WERI-Rb-1 (cell line): ENCODE measurements around the gene TIMM22.
A peak's percentile ranks its signal among the peaks of the same experiment; 100 is the strongest.

Experiments used
- DNase-seq: peaks from one replicate; pipeline ENCODE4 v3.0.0-alpha.2; 2020
- H3K27ac ChIP-seq: fragments of 250-450 bp; sonication (Bioruptor Pico); 2 replicates; pipeline ENCODE4 v1.5.1; 2020; ENCODE audit warnings: mild to moderate bottlenecking, moderate library complexity
- H3K27me3 ChIP-seq: fragments of 250-450 bp; sonication (Bioruptor Pico); 2 replicates; pipeline ENCODE4 v1.5.1; 2021; ENCODE audit warnings: mild to moderate bottlenecking, low read depth, moderate library complexity; ENCODE audit not compliant: insufficient read depth, severe bottlenecking
- H3K36me3 ChIP-seq: fragments of 250-450 bp; sonication (Bioruptor Pico); 2 replicates; pipeline ENCODE4 v1.5.1; 2020; ENCODE audit warnings: mild to moderate bottlenecking, moderate library complexity
- H3K4me3 ChIP-seq: 2 replicates; pipeline ENCODE4 v1.5.1; 2011; ENCODE audit warnings: low read depth, mild to moderate bottlenecking, control low read depth, low read length
- H3K9me3 ChIP-seq: fragments of 250-450 bp; sonication (Bioruptor Pico); 2 replicates; pipeline ENCODE4 v1.5.1; 2021; ENCODE audit warnings: mild to moderate bottlenecking, moderate library complexity; ENCODE audit not compliant: severe bottlenecking
- TF ChIP-seq, protein P1 (sequence below): IDR thresholded peaks from 2 replicates; pipeline ENCODE4 v1.5.1; 2011; ENCODE audit warnings: low read depth, mild to moderate bottlenecking, control low read depth, inconsistent platforms, low read length

Gene TIMM22

DNA sequence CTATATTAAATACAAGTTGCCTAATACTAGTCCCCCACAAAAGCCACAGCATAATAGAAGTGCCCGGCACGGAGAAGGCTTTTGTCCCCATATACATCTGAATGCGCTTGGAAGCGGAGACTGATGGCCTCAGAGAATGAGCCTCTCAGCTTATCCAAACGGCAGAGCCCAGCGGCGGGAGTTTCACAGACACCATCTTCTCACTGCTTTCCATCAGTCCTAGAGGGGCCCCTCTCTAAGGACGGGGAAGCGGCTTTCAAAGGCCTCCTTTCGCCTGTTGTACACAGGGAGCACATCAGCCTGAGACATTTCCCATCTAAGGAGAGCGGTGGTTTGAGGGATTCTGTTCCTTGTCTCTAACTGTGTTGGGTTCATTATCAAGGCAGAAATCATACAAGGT lies 34.3 kb upstream of the TIMM22 start:
- TF ChIP-seq, protein P1, sequence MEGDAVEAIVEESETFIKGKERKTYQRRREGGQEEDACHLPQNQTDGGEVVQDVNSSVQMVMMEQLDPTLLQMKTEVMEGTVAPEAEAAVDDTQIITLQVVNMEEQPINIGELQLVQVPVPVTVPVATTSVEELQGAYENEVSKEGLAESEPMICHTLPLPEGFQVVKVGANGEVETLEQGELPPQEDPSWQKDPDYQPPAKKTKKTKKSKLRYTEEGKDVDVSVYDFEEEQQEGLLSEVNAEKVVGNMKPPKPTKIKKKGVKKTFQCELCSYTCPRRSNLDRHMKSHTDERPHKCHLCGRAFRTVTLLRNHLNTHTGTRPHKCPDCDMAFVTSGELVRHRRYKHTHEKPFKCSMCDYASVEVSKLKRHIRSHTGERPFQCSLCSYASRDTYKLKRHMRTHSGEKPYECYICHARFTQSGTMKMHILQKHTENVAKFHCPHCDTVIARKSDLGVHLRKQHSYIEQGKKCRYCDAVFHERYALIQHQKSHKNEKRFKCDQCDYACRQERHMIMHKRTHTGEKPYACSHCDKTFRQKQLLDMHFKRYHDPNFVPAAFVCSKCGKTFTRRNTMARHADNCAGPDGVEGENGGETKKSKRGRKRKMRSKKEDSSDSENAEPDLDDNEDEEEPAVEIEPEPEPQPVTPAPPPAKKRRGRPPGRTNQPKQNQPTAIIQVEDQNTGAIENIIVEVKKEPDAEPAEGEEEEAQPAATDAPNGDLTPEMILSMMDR = no peak
- Histone ChIP-seq H3K27me3 (no peaks in the 10 kb centered on the region), H3K9me3 (no peaks in the 10 kb centered on the region), H3K4me3 (no peak overlapping the region), H3K36me3 (no peaks in the 10 kb centered on the region; the same call in none of the 2 replicates), H3K27ac (no peak overlapping the region)
- no peak for DNase-seq

DNA sequence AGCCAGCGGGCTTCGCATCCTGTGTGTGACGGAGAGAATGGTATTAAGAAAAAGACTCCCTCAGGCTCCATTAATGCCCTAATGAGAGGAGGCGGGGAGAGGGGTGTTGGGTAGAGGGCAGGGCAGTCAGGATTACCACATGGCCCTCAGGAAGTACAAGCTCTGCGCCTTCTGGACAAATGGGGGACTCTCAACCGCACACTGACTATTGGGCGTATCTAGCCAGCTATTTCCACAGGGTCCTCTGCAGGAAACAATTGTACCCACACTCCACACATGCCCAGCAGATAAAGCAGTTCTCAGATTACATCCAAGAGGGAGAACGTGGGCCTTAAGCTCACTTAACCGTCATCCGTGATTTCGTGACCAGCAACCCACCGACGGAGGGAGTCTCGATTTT lies 32.1 kb upstream of the TIMM22 start:
- Histone ChIP-seq H3K27me3 (no peaks in the 10 kb centered on the region), H3K36me3 (peaks cover 13% of the 10 kb centered on the region), H3K4me3 (peak overlapping the region; percentile 22), H3K27ac (peak overlapping the region; percentile 88), H3K9me3 (no peaks in the 10 kb centered on the region)
- DNase-seq = peak; percentile 83
- TF ChIP-seq, protein P1 = no peak

DNA sequence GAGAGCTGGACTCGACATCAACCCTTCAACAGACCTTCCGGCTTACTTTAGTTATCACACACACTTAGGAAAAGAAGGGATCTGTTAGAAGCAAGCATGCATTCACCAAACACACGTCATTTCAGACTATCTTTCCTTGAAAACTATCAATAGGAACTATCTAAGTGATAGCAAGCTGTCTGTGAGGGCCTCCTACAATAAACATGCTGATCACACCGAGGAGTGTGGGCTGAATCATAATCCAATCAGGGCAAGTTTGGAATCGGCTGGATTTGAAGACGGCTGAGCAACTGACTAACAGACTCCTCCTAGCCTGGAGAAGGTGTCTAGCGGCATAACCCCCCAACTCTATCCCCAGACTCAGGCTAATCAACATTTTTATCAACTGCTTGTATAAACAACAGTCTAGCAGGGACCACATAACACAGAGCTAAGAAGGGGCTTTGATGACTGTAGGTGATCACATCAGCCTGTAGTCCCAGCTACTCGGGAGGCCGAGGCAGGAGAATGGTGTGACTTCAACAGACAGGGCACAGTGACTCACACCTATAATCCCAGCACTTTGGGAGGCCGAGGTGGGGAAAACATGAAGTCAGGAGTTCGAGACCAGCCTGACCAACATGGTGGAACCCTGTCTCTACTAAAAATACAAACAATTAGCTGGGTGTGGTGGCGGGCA lies 31.5 kb upstream of the TIMM22 start:
- Histone ChIP-seq H3K27ac (peak overlapping the region; percentile 88), H3K9me3 (no peaks in the 10 kb centered on the region), H3K27me3 (no peaks in the 10 kb centered on the region), H3K4me3 (peak overlapping the region; percentile 22), H3K36me3 (peaks cover 13% of the 10 kb centered on the region)
- peak; percentile 58 for DNase-seq
- TF ChIP-seq, protein P1 = no peak

DNA sequence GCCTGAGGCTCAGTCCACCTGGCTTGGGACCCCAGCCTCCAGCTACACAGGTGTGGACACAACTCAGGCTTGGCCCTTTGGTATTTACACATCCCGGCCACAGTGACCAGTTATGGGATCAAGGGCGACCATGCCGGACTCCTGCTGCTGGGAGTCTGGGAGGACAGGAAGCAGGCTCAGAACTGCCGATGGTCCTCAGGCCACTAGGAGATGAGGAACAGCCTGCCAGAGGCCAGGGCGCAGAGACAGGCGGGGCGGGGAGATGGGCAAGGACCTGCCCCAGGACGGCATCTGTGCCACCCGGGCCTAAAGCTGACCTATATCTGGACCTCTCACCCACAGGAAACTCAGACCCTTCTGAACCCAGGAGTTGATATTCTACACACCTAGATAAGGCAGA lies 29.8 kb upstream of the TIMM22 start:
- DNase-seq = no peak
- no peaks in the 10 kb centered on the region for H3K27me3 ChIP-seq
- H3K27ac ChIP-seq = no peak overlapping the region; the same call in none of the 2 replicates
- peaks cover 13% of the 10 kb centered on the region for H3K36me3 ChIP-seq
- no peaks in the 10 kb centered on the region for H3K9me3 ChIP-seq
- no peak overlapping the region for H3K4me3 ChIP-seq
- TF ChIP-seq, protein P1 = no peak

DNA sequence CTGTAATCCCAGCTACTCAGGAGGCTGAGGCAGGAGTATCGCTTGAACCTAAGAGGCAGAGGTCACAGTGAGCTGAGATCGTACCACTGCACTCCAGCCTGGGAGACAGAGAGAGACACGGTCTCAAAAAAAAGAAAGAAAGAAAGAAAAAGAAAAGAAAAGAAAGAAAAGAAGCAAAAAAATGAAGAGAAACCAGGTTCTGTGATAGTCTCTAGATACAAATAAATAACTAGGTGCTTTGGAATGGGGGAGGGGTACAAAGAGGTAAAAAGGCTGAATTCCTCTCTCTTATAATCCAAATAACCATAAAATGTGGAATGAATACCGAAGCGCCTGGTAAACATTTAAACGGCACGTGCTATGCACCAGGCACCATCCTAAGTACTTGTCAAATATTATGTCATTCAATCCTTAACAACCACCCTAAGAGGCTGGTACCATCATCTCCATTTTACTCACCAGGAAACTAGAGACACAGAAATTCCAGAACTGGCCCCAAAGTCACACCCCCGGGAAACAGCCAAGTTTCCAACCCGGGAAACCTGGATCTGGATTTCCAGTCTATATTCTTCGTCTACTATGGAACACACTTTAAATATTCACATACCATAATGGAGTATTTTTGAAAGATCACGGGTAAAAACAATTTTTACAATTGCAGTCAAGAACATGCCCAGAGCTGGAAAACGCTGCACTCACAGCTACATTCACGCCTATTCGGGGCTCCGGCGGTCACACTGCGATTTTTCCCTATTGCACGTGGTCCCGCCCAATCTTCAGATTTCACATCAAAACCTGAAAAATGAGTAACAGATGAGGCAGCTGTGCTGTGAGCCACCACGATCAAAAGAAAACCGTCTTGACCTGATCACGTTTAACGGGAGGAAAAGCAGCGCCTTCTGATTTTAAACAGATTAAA lies 27.9 kb upstream of the TIMM22 start:
- H3K36me3 ChIP-seq = peaks cover 13% of the 10 kb centered on the region
- H3K27ac ChIP-seq = no peak overlapping the region
- TF ChIP-seq, protein P1 = no peak
- H3K9me3 ChIP-seq = no peaks in the 10 kb centered on the region
- no peak for DNase-seq
- no peak overlapping the region for H3K4me3 ChIP-seq
- no peaks in the 10 kb centered on the region for H3K27me3 ChIP-seq
